ENCODE data around the gene EPB41L4B. TPM values are rescaled to one million over a fixed set of nuclear protein-coding genes. Genes with fewer than 3 reads are reported as not detected.

Gene EPB41L4B
- total and polyA plus RNA-seq, 2 of the 4 experiments (the other 2 are of a cell fraction), result 0.36 to 0.54 TPM

GRCh38 chr9:109314011-109314531 lies 6.8 kb downstream of the EPB41L4B start:
- no peak overlapping the region for H2BK120ac ChIP-seq (ENCODE audit: low read depth, low read length)
- no peak overlapping the region for H4K91ac ChIP-seq (ENCODE audit: insufficient read depth, low read depth, low read length)
- no TSS peak for BruUV-seq (replicated peaks)
- H2BK15ac ChIP-seq (ENCODE audit: low read depth, low read length), result no peak overlapping the region
- H3K9me3 ChIP-seq (ENCODE audit: control insufficient read depth, insufficient read depth, low read length), result no peaks in the 10 kb centered on the region
- in situ Hi-C loops (cut with MboI; ENCODE audit: low sequenced_read_pairs) (loop anchor here (25.0 kb wide), 2 partner anchors 127 to 252 kb away; no protein-coding TSS in a partner anchor), dilution Hi-C loops (cut with HindIII; ENCODE audit: low sequenced_read_pairs, unreplicated experiment) (no loop called here), intact Hi-C loops (cut with micrococcal nuclease) (no loop called here)
- no peak overlapping the region for H4K5ac ChIP-seq (ENCODE audit: low read depth, low read length)
- H3K9me1 ChIP-seq (ENCODE audit: insufficient read depth, low read length), result no peaks in the 10 kb centered on the region; the same call in 1 of the 2 replicates
- no peak for TF ChIP-seq USF2 (IDR thresholded peaks at IDR 0.05; ENCODE audit: low read depth, low read length)
- TF ChIP-seq RCOR1 (IDR thresholded peaks at IDR 0.05; ENCODE audit: insufficient replicate concordance, low read length), result no peak
- no peak for TF ChIP-seq FOS (IDR thresholded peaks at IDR 0.05; ENCODE audit: low read depth, low read length)
- TF ChIP-seq MAZ (IDR thresholded peaks at IDR 0.05; ENCODE audit: borderline replicate concordance, low read depth, low read length), result no peak
- TF ChIP-seq, protein P1, sequence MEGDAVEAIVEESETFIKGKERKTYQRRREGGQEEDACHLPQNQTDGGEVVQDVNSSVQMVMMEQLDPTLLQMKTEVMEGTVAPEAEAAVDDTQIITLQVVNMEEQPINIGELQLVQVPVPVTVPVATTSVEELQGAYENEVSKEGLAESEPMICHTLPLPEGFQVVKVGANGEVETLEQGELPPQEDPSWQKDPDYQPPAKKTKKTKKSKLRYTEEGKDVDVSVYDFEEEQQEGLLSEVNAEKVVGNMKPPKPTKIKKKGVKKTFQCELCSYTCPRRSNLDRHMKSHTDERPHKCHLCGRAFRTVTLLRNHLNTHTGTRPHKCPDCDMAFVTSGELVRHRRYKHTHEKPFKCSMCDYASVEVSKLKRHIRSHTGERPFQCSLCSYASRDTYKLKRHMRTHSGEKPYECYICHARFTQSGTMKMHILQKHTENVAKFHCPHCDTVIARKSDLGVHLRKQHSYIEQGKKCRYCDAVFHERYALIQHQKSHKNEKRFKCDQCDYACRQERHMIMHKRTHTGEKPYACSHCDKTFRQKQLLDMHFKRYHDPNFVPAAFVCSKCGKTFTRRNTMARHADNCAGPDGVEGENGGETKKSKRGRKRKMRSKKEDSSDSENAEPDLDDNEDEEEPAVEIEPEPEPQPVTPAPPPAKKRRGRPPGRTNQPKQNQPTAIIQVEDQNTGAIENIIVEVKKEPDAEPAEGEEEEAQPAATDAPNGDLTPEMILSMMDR (conservative IDR thresholded peaks at IDR 0.05; ENCODE audit: low read depth, low read length), result no peak
- no peak for TF ChIP-seq CEBPB (IDR thresholded peaks at IDR 0.05; ENCODE audit: low read depth, low read length)
- no peak for TF ChIP-seq POLR2A (IDR thresholded peaks at IDR 0.05; ENCODE audit: low read depth, low read length)
- TF ChIP-seq, protein P2, sequence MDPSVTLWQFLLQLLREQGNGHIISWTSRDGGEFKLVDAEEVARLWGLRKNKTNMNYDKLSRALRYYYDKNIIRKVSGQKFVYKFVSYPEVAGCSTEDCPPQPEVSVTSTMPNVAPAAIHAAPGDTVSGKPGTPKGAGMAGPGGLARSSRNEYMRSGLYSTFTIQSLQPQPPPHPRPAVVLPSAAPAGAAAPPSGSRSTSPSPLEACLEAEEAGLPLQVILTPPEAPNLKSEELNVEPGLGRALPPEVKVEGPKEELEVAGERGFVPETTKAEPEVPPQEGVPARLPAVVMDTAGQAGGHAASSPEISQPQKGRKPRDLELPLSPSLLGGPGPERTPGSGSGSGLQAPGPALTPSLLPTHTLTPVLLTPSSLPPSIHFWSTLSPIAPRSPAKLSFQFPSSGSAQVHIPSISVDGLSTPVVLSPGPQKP (IDR thresholded peaks at IDR 0.05; ENCODE audit: borderline replicate concordance, low read depth, low read length), result no peak
- no peak for TF ChIP-seq MAFK (IDR thresholded peaks at IDR 0.05; ENCODE audit: low read depth, low read length)
- TF ChIP-seq BHLHE40 (IDR thresholded peaks at IDR 0.05; ENCODE audit: low read depth, low read length), result no peak
- no peak for TF ChIP-seq RAD21 (IDR thresholded peaks at IDR 0.05; ENCODE audit: low read length)
- no peak for TF ChIP-seq MXI1 (IDR thresholded peaks at IDR 0.05; ENCODE audit: borderline replicate concordance, low read depth, low read length)
- TF ChIP-seq NFE2L2 (IDR thresholded peaks at IDR 0.05; ENCODE audit: low read depth, low read length), result no peak
- no peak overlapping the region for H2AFZ ChIP-seq (replicated peaks; ENCODE audit: low read length, poor library complexity)
- no peak overlapping the region for H3K18ac ChIP-seq (ENCODE audit: low read depth, low read length)
- H4K8ac ChIP-seq (ENCODE audit: low read depth in 2 of 2, low read length in 2 of 2), result no peak overlapping the region
- CTCF ChIA-PET, result no interaction called here
- H4K20me1 ChIP-seq (ENCODE audit: insufficient read depth, low read length), result no peaks in the 10 kb centered on the region
- H3K23ac ChIP-seq (ENCODE audit: low read depth, low read length), result no peak overlapping the region
- no peaks in the 10 kb centered on the region for H3K36me3 ChIP-seq (ENCODE audit: control insufficient read depth, insufficient read depth, low read length)
- H2BK5ac ChIP-seq (ENCODE audit: low read depth, low read length, poor library complexity, severe bottlenecking), result no peak overlapping the region
- no peaks in the 10 kb centered on the region for H3K79me1 ChIP-seq (ENCODE audit: low read depth in 1 of 2, low read length in 2 of 2)
- no peak overlapping the region for H3K4ac ChIP-seq (ENCODE audit: low read depth, low read length)
- DNase-seq, result no peak
- no peak overlapping the region for H2AK9ac ChIP-seq (replicated peaks; ENCODE audit: low read depth, low read length, poor library complexity)
- H3K4me1 ChIP-seq (ENCODE audit: control insufficient read depth, insufficient read depth, low read length), result peaks cover 2% of the 10 kb centered on the region
- ATAC-seq (ENCODE audit: low read depth), result no peak
- no peak overlapping the region for H3K27ac ChIP-seq (ENCODE audit: insufficient read depth, low read length)
- H3K14ac ChIP-seq (replicated peaks; ENCODE audit: low read depth, low read length), result no peak overlapping the region
- no peak overlapping the region for H2AK5ac ChIP-seq (ENCODE audit: low read depth, low read length)
- H3K27me3 ChIP-seq (ENCODE audit: control insufficient read depth, insufficient read depth, low read length), result peaks cover 50% of the 10 kb centered on the region
- H3K56ac ChIP-seq (ENCODE audit: extremely low read depth, insufficient read depth, low read length), result no peak overlapping the region
- no peak overlapping the region for H3K9ac ChIP-seq (ENCODE audit: low read depth, low read length)
- no peak overlapping the region for H2BK20ac ChIP-seq (ENCODE audit: low read depth, low read length)
- POLR2A ChIA-PET (ENCODE audit: unreplicated experiment), result no interaction called here
- 33% methylated on average over 1 of the region's 13 CpGs; no CpG with 5 or more reads in 1 of the 2 experiments for WGBS, 2 experiments (ENCODE audit: extremely low coverage in 2 of 2, insufficient read length in 1 of 2)
- no peak overlapping the region for H3K4me2 ChIP-seq (ENCODE audit: low read depth, low read length)
- no peak overlapping the region for H3K4me3 ChIP-seq (ENCODE audit: insufficient read depth, low read depth, low read length)

Data from IMR-90 (cell line).